ENCODE results near the gene SLC66A3. TPM values are rescaled to one million over a fixed set of nuclear protein-coding genes. Genes with fewer than 3 reads are reported as not detected.

SLC66A3 gene
- total RNA-seq, 1 donor from 2014 or later = 14.3 TPM

- Mint-ChIP-seq H3K36me3 (ENCODE audit: low read depth, unreplicated experiment) (peaks cover 2% of the 10 kb centered on the region), H3K4me3 (ENCODE audit: unreplicated experiment) (no peak overlapping the region), H3K27ac (ENCODE audit: unreplicated experiment) (no peak overlapping the region), H3K9me3 (ENCODE audit: unreplicated experiment) (no peaks in the 10 kb centered on the region), H3K4me1 (ENCODE audit: low read depth, unreplicated experiment) (no peaks in the 10 kb centered on the region), H3K27me3 (ENCODE audit: low read depth, unreplicated experiment) (peaks cover 32% of the 10 kb centered on the region)
- H3K79me2 ChIP-seq (ENCODE audit: insufficient read depth, low read length) = no peaks in the 10 kb centered on the region
- H3K4me2 ChIP-seq (ENCODE audit: low read length) = no peak overlapping the region
- DNase-seq (ENCODE audit: low read depth) (no peak), FAIRE-seq (no peak)
- TF ChIP-seq EZH2 (IDR thresholded peaks at IDR 0.05; ENCODE audit: insufficient read depth, low read length) = no peak
- TF ChIP-seq, protein P1, sequence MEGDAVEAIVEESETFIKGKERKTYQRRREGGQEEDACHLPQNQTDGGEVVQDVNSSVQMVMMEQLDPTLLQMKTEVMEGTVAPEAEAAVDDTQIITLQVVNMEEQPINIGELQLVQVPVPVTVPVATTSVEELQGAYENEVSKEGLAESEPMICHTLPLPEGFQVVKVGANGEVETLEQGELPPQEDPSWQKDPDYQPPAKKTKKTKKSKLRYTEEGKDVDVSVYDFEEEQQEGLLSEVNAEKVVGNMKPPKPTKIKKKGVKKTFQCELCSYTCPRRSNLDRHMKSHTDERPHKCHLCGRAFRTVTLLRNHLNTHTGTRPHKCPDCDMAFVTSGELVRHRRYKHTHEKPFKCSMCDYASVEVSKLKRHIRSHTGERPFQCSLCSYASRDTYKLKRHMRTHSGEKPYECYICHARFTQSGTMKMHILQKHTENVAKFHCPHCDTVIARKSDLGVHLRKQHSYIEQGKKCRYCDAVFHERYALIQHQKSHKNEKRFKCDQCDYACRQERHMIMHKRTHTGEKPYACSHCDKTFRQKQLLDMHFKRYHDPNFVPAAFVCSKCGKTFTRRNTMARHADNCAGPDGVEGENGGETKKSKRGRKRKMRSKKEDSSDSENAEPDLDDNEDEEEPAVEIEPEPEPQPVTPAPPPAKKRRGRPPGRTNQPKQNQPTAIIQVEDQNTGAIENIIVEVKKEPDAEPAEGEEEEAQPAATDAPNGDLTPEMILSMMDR (IDR thresholded peaks at IDR 0.05; ENCODE audit: insufficient read depth, low read depth, low read length) = no peak
- no peaks in the 10 kb centered on the region for H4K20me1 ChIP-seq (ENCODE audit: insufficient read depth, low read length)
- H3K36me3 ChIP-seq (ENCODE audit: insufficient read depth, low read length) = no peaks in the 10 kb centered on the region
- H3K9ac ChIP-seq (ENCODE audit: low read length) = no peak overlapping the region
- no peaks in the 10 kb centered on the region for H3K4me1 ChIP-seq (ENCODE audit: insufficient read depth, low read length)
- peaks cover 6% of the 10 kb centered on the region for H3K27me3 ChIP-seq (ENCODE audit: insufficient read depth, low read length)
- H3K4me3 ChIP-seq (ENCODE audit: insufficient read depth, low read depth, low read length) = no peak overlapping the region
- no peak overlapping the region for H2AFZ ChIP-seq (ENCODE audit: low read depth, low read length)
- H3K27ac ChIP-seq (ENCODE audit: low read depth, low read length) = no peak overlapping the region
- peaks cover 2% of the 10 kb centered on the region for H3K9me3 ChIP-seq (ENCODE audit: insufficient read depth, low read depth, low read length)
These were observed 8.0 kb upstream of the SLC66A3 start for GRCh38 chr2:11147263-11147662.

GRCh38 chr2:11152591-11152990 is 2.7 kb upstream of the SLC66A3 start:
- Histone ChIP-seq H3K4me2 (ENCODE audit: low read length) (no peak overlapping the region), H3K27ac (ENCODE audit: low read depth, low read length) (no peak overlapping the region), H3K4me3 (ENCODE audit: insufficient read depth, low read depth, low read length) (no peak overlapping the region), H3K79me2 (ENCODE audit: insufficient read depth, low read length) (no peaks in the 10 kb centered on the region), H3K9ac (ENCODE audit: low read length) (no peak overlapping the region), H3K9me3 (ENCODE audit: insufficient read depth, low read depth, low read length) (no peaks in the 10 kb centered on the region), H3K4me1 (ENCODE audit: insufficient read depth, low read length) (peaks cover 12% of the 10 kb centered on the region), H3K27me3 (ENCODE audit: insufficient read depth, low read length) (no peaks in the 10 kb centered on the region), H3K36me3 (ENCODE audit: insufficient read depth, low read length) (no peaks in the 10 kb centered on the region), H2AFZ (ENCODE audit: low read depth, low read length) (no peak overlapping the region), H4K20me1 (ENCODE audit: insufficient read depth, low read length) (no peaks in the 10 kb centered on the region)
- FAIRE-seq (no peak), DNase-seq (ENCODE audit: low read depth) (no peak)
- no peaks in the 10 kb centered on the region for H3K9me3 Mint-ChIP-seq (ENCODE audit: unreplicated experiment)
- H3K27me3 Mint-ChIP-seq (ENCODE audit: low read depth, unreplicated experiment) = peaks cover 21% of the 10 kb centered on the region
- no peaks in the 10 kb centered on the region for H3K36me3 Mint-ChIP-seq (ENCODE audit: low read depth, unreplicated experiment)
- no peak for TF ChIP-seq EZH2 (IDR thresholded peaks at IDR 0.05; ENCODE audit: insufficient read depth, low read length)
- TF ChIP-seq, protein P1 (IDR thresholded peaks at IDR 0.05; ENCODE audit: insufficient read depth, low read depth, low read length) = no peak
- no peak overlapping the region for H3K27ac Mint-ChIP-seq (ENCODE audit: unreplicated experiment)
- peaks cover 5% of the 10 kb centered on the region for H3K4me1 Mint-ChIP-seq (ENCODE audit: low read depth, unreplicated experiment)
- no peak overlapping the region for H3K4me3 Mint-ChIP-seq (ENCODE audit: unreplicated experiment)

DNA sequence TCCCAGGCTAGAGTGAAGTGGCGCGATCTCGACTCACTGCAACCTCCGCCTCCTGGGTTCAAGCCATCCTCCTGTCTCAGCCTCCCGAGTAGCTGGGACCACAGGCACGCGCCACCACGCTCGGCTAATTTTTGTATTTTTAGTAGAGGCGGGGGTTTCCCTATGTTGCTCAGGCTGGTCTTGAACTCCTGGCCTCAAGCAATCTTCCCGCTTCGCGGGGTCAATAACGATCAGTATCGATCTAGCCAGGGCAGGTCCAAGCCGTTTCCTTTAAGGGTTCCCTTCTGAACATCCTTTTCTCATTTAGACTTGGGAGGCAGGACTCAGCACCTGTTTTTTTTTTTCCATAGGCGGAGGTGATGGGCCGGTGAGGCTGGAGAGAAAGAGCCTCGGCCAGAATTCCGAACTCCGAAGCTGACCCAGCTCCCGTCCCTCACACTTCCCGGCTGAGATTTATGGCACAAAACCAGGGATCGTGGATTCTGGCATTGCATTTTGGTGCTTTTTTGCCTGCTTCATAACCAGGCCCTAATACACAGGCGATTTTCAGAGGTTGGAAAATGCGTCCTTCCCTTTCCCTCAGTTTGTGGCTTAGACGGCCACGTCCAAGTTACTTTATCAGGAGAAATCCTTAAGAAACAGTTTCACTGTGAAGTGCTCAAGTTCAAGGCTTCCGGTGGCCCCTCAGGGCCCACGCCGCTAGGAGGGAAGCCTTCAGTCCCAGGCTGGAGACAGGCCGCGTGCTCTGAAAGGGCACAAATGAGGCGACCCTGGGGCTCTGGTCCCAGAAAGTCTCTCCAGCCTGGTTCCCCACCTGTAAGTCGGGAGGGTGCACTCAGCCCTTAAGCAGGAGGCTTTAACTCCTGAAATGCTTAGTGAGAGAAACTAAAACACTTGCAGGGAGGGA is 998 bp upstream of the SLC66A3 start:
- Mint-ChIP-seq H3K9me3 (ENCODE audit: unreplicated experiment) (no peaks in the 10 kb centered on the region), H3K4me1 (ENCODE audit: low read depth, unreplicated experiment) (peaks cover 5% of the 10 kb centered on the region)

More for the DNA sequence above, 998 bp upstream of the SLC66A3 start:
- peak overlapping the region; percentile 58 for H3K4me3 ChIP-seq (ENCODE audit: insufficient read depth, low read depth, low read length)
- peak overlapping the region; percentile 94 for H3K4me2 ChIP-seq (ENCODE audit: low read length)
- peaks cover 12% of the 10 kb centered on the region for H3K4me1 ChIP-seq (ENCODE audit: insufficient read depth, low read length)
- Mint-ChIP-seq H3K27me3 (ENCODE audit: low read depth, unreplicated experiment) (peaks cover 21% of the 10 kb centered on the region), H3K27ac (ENCODE audit: unreplicated experiment) (peak overlapping the region; percentile 92), H3K4me3 (ENCODE audit: unreplicated experiment) (peak overlapping the region; percentile 74), H3K36me3 (ENCODE audit: low read depth, unreplicated experiment) (no peaks in the 10 kb centered on the region)
- no peak for DNase-seq (ENCODE audit: low read depth)
- no peak for TF ChIP-seq EZH2 (IDR thresholded peaks at IDR 0.05; ENCODE audit: insufficient read depth, low read length)
- TF ChIP-seq, protein P1 (IDR thresholded peaks at IDR 0.05; ENCODE audit: insufficient read depth, low read depth, low read length) = no peak
- H2AFZ ChIP-seq (ENCODE audit: low read depth, low read length) = peak overlapping the region; percentile 95
- FAIRE-seq = peak; percentile 20
- no peaks in the 10 kb centered on the region for H4K20me1 ChIP-seq (ENCODE audit: insufficient read depth, low read length)
- peak overlapping the region; percentile 77 for H3K9ac ChIP-seq (ENCODE audit: low read length)
- no peaks in the 10 kb centered on the region for H3K27me3 ChIP-seq (ENCODE audit: insufficient read depth, low read length)
- no peaks in the 10 kb centered on the region for H3K36me3 ChIP-seq (ENCODE audit: insufficient read depth, low read length)
- no peaks in the 10 kb centered on the region for H3K9me3 ChIP-seq (ENCODE audit: insufficient read depth, low read depth, low read length)
- H3K79me2 ChIP-seq (ENCODE audit: insufficient read depth, low read length) = no peaks in the 10 kb centered on the region
- H3K27ac ChIP-seq (ENCODE audit: low read depth, low read length) = peak overlapping the region; percentile 69

Data from astrocyte (in vitro differentiated cells and primary cell).